Ishikawa (cell line): ENCODE data around the gene ACER1.

Experiments
- EP300 ChIP-seq: IDR thresholded peaks from 2 replicates; pipeline ENCODE4 v1.6.1; 2012; ENCODE audit warnings: borderline replicate concordance
- NFIC ChIP-seq: IDR thresholded peaks from 2 replicates; pipeline ENCODE4 v1.6.1; 2012
- REST ChIP-seq: IDR thresholded peaks from 2 replicates; pipeline ENCODE4 v1.6.1; 2012; ENCODE audit warnings: low read depth, mild to moderate bottlenecking
- TAF1 ChIP-seq: IDR thresholded peaks from 2 replicates; pipeline ENCODE4 v1.6.1; 2012; ENCODE audit warnings: low read depth, mild to moderate bottlenecking
- TCF12 ChIP-seq: IDR thresholded peaks from 2 replicates; pipeline ENCODE4 v1.6.1; 2012; ENCODE audit warnings: low read depth
- USF1 ChIP-seq: IDR thresholded peaks from 2 replicates; pipeline ENCODE4 v1.6.1; 2012

GRCh38 chr19:6374711-6375410 lies 41.4 kb upstream of the ACER1 start:
- TF ChIP-seq NFIC (no peak), EP300 (no peak), REST (no peak), TCF12 (no peak), TAF1 (no peak), USF1 (no peak)
